Measurements from ENCODE around the gene GPR84. TPM values are rescaled to one million over a fixed set of nuclear protein-coding genes. Genes with fewer than 3 reads are reported as not detected.

GPR84 gene
- total and polyA plus RNA-seq, 7 donors: 0.54 to 0.92 (median 0.64) TPM; not detected in 3

- intact Hi-C loops (cut with DNase I): loop anchor here (10.0 kb wide), 1 partner anchor 365 kb away; the partner anchor contains the start of genes HOXC8 and HOXC9
- TF ChIP-seq POLR2A (IDR thresholded peaks at IDR 0.05) (no peak), CTCF (IDR thresholded peaks at IDR 0.05) (peak; percentile 91 to 98 (median 96)), POLR2AphosphoS5 (IDR thresholded peaks at IDR 0.05) (peak in 3 of 4 donors; percentile 34 to 68 (median 62)), EP300 (IDR thresholded peaks at IDR 0.05) (no peak)
- Histone ChIP-seq H3K27me3 (no peaks in the 10 kb centered on the region), H3K27ac (peak overlapping the region; percentile 67 to 74 (median 70)), H3K4me1 (peaks cover 0 to 48% (median 38%) of the 10 kb centered on the region in 4 donors), H3K4me3 (peak overlapping the region; percentile 17 to 52 (median 46)), H3K9me3 (no peaks in the 10 kb centered on the region), H3K36me3 (no peaks in the 10 kb centered on the region)
- 13 to 57% methylated on average over 44 of the region's 44 CpGs for WGBS, 2 donors
- DNase-seq: peak; percentile 92
These were observed 6.0 kb upstream of the GPR84 start for GRCh38 chr12:54370171-54370730.

- Histone ChIP-seq H3K4me1 (peaks cover 0 to 46% (median 36%) of the 10 kb centered on the region in 4 donors), H3K4me3 (peak overlapping the region; percentile 17 to 52 (median 46)), H3K36me3 (no peaks in the 10 kb centered on the region), H3K9me3 (no peaks in the 10 kb centered on the region), H3K27ac (peak overlapping the region; percentile 67 to 74 (median 70)), H3K27me3 (no peaks in the 10 kb centered on the region)
- intact Hi-C loops (cut with DNase I): loop anchor here (2.0 to 10.0 kb wide), 2 partner anchors 75 to 365 kb away; partner anchors contain the start of genes HOXC8 and HOXC9
- TF ChIP-seq POLR2AphosphoS5 (IDR thresholded peaks at IDR 0.05): no peak
- no peak for TF ChIP-seq POLR2A (IDR thresholded peaks at IDR 0.05)
- TF ChIP-seq EP300 (IDR thresholded peaks at IDR 0.05): no peak
- TF ChIP-seq CTCF (IDR thresholded peaks at IDR 0.05): no peak
- 12 to 58% methylated on average over 21 of the region's 21 CpGs for WGBS, 2 donors
- DNase-seq: no peak
These were observed 5.4 kb upstream of the GPR84 start for GRCh38 chr12:54369597-54370131.

GRCh38 chr12:54368709-54369596, 4.7 kb upstream of the GPR84 start:
- WGBS, 2 donors: 8 to 24% methylated on average over 40 of the region's 40 CpGs

More at GRCh38 chr12:54368709-54369596, 4.7 kb upstream of the GPR84 start:
- Histone ChIP-seq H3K4me3 (peak overlapping the region in 3 of 4 donors; percentile 42 to 52 (median 51)), H3K4me1 (peaks cover 0 to 41% (median 36%) of the 10 kb centered on the region in 4 donors), H3K27me3 (no peaks in the 10 kb centered on the region), H3K36me3 (no peaks in the 10 kb centered on the region), H3K27ac (peak overlapping the region; percentile 67 to 74 (median 70)), H3K9me3 (no peaks in the 10 kb centered on the region)
- peak; percentile 95 for DNase-seq
- TF ChIP-seq POLR2AphosphoS5 (IDR thresholded peaks at IDR 0.05) (peak in 1 of 4 donors; percentile 21), POLR2A (IDR thresholded peaks at IDR 0.05) (no peak), EP300 (IDR thresholded peaks at IDR 0.05) (no peak), CTCF (IDR thresholded peaks at IDR 0.05) (peak; percentile 73 to 85 (median 82))
- intact Hi-C loops (cut with DNase I): loop anchor here (2.0 kb wide), 1 partner anchor 74 kb away; no protein-coding TSS in a partner anchor

Measured in sigmoid colon (tissue), 7 donors.